Esophagus squamous epithelium (tissue), 5 donors: ENCODE measurements around the gene ZC3HAV1L. TPM values are rescaled to one million over a fixed set of nuclear protein-coding genes. Genes with fewer than 3 reads are reported as not detected.
"Not testable (repeated sequence)": the region's sequence is repeated elsewhere in the genome, so short reads cannot be mapped to it uniquely, and the experiment has no call there.

Experiments used
- DNase-seq: peaks from one replicate; lab custom pipeline; 2025; lab: John Stamatoyannopoulos, UW
- H3K27ac ChIP-seq, 4 donors: fragments of 200-600 bp; sonication (generic); one replicate each; pipeline ENCODE4 v1.5.1; 2016 to 2019; ENCODE audit warnings: mild to moderate bottlenecking in 1 of 4
- H3K27me3 ChIP-seq, 4 donors: fragments of 200-600 bp; sonication (generic); 1 replicate in 3 of 4; 2 replicates in 1 of 4; pipeline versions ENCODE4 v1.5.1 to v1.6.0; 2017 to 2021; ENCODE audit warnings: antibody characterized with exemption in 1 of 4
- H3K36me3 ChIP-seq, 3 donors: fragments of 200-600 bp; sonication (generic); one replicate each; pipeline ENCODE4 v1.5.1; 2016 to 2019
- H3K4me1 ChIP-seq, 3 donors: fragments of 200-600 bp; sonication (generic); one replicate each; pipeline ENCODE4 v1.5.1; 2017 to 2019
- H3K4me3 ChIP-seq, 4 donors: fragments of 200-600 bp; sonication (generic); 1 replicate in 3 of 4; 2 replicates in 1 of 4; pipeline ENCODE4 v1.5.1; 2016 to 2019; ENCODE audit warnings: mild to moderate bottlenecking in 2 of 4, moderate library complexity in 1 of 4
- H3K9me3 ChIP-seq, 3 donors: fragments of 200-600 bp; sonication (generic); one replicate each; pipeline ENCODE4 v1.5.1; 2016 to 2019
- CTCF ChIP-seq, 6 experiments: fragments of 450-650 bp in 4 of 6; fragments of 200-600 bp in 2 of 6; sonication (generic) in 2 of 6; IDR thresholded peaks; one replicate each; pipeline ENCODE4 v1.5.1; 2016 to 2019; ENCODE audit warnings: antibody characterized with exemption in 6 of 6, mild to moderate bottlenecking in 4 of 6, moderate library complexity in 4 of 6
- POLR2A ChIP-seq, 4 donors: fragments of 450-650 bp; IDR thresholded peaks; one replicate each; pipeline ENCODE4 v1.6.1; 2017; ENCODE audit warnings: antibody characterized with exemption in 4 of 4, mild to moderate bottlenecking in 4 of 4, moderate library complexity in 3 of 4
- WGBS, 2 donors: methylation state at CpG; one replicate each; pipeline ENCODE4 v1.1.5; 2018; 5-methylcytosine and 5-hydroxymethylcytosine counted together
- intact Hi-C: fragments of 100-400 bp; cut with DNase I; formaldehyde crosslinking; loops from one replicate; pipeline ENCODE4 v1.15.0; 2022
- total RNA-seq, 4 donors: library from RNA; depleted of rRNA; stranded (reverse); fragments of >200 nt; gene quantifications; one replicate each; pipeline ENCODE4 v1.1.0, GENCODE V29; 2016
- donor health status: DM: yes; HTN: yes; CAD: no.

The ZC3HAV1L gene
- total RNA-seq, 4 donors from 2014 or later, result 12.5 to 24.0 (median 14.9) TPM

- intact Hi-C loops, result no loop called here
- no peak for TF ChIP-seq POLR2A (IDR thresholded peaks at IDR 0.05)
- no peak for TF ChIP-seq CTCF (IDR thresholded peaks at IDR 0.05)
Measured at GRCh38 chr7:139033346-139034114, 2.3 kb downstream of the ZC3HAV1L start.

GRCh38 chr7:139032473-139032872 lies 3.4 kb downstream of the ZC3HAV1L start:
- no peak for TF ChIP-seq POLR2A (IDR thresholded peaks at IDR 0.05)
- no peak for TF ChIP-seq CTCF (IDR thresholded peaks at IDR 0.05)
- 86 to 89% methylated on average over 4 of the region's 4 CpGs for WGBS, 2 donors
- intact Hi-C loops, result no loop called here
- H3K4me1 ChIP-seq, result peaks cover 18 to 50% (median 25%) of the 10 kb centered on the region in 3 donors
- DNase-seq, result no peak
- H3K9me3 ChIP-seq, result no peaks in the 10 kb centered on the region
- H3K27me3 ChIP-seq, result no peaks in the 10 kb centered on the region
- H3K36me3 ChIP-seq, result peaks cover 0 to 60% (median 0%) of the 10 kb centered on the region in 3 donors
- H3K27ac ChIP-seq, result no peak overlapping the region
- no peak overlapping the region for H3K4me3 ChIP-seq

More at GRCh38 chr7:139033346-139034114, 2.3 kb downstream of the ZC3HAV1L start:
- no peaks in the 10 kb centered on the region for H3K27me3 ChIP-seq
- peaks cover 18 to 55% (median 25%) of the 10 kb centered on the region in 3 donors for H3K4me1 ChIP-seq
- H3K4me3 ChIP-seq, result no peak overlapping the region
- peaks cover 0 to 49% (median 0%) of the 10 kb centered on the region in 3 donors for H3K36me3 ChIP-seq
- H3K27ac ChIP-seq, result peak overlapping the region in 3 of 4 donors; percentile 20 to 92 (median 85)
- WGBS, 2 donors, result 49 to 56% methylated on average over 6 of the region's 6 CpGs
- no peaks in the 10 kb centered on the region for H3K9me3 ChIP-seq
- no peak for DNase-seq

GRCh38 chr7:139029353-139029752 lies 6.5 kb downstream of the ZC3HAV1L start:
- WGBS, 2 donors, result 88 to 96% methylated on average over 3 of the region's 3 CpGs
- no peak for TF ChIP-seq POLR2A (IDR thresholded peaks at IDR 0.05)
- no peak for TF ChIP-seq CTCF (IDR thresholded peaks at IDR 0.05)
- peaks cover 0 to 91% (median 0%) of the 10 kb centered on the region in 3 donors for H3K36me3 ChIP-seq
- DNase-seq, result no peak
- peaks cover under 1 to 19% (median 9%) of the 10 kb centered on the region in 3 donors for H3K4me1 ChIP-seq
- H3K4me3 ChIP-seq, result no peak overlapping the region
- intact Hi-C loops, result no loop called here
- H3K9me3 ChIP-seq, result no peaks in the 10 kb centered on the region
- no peaks in the 10 kb centered on the region for H3K27me3 ChIP-seq
- no peak overlapping the region for H3K27ac ChIP-seq

DNA sequence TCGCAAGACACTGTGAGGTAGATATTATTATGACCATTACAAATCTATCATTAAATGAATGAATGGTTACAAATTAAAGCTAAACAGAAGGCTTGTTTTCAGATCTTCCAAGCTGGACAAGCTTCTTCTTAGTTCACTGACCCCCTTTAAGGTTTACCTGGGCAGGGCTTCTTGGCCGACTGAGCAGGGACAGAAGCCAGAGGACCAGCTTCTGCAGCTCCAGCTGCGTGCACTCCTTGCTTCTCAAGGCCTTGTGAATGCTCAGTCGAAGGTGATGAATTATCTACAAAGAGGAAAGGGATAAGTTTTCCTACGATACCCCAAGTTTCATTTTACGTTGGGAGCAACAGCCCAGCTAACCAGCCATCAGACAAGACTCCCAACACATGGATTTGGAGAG lies 9.3 kb downstream of the ZC3HAV1L start:
- DNase-seq, result no peak
- TF ChIP-seq CTCF (IDR thresholded peaks at IDR 0.05), result no peak
- TF ChIP-seq POLR2A (IDR thresholded peaks at IDR 0.05), result no peak
- Histone ChIP-seq H3K4me1 (no peaks in the 10 kb centered on the region), H3K4me3 (no peak overlapping the region), H3K27ac (no peak overlapping the region), H3K36me3 (peaks cover 0 to 92% (median 0%) of the 10 kb centered on the region in 3 donors), H3K9me3 (no peaks in the 10 kb centered on the region), H3K27me3 (no peaks in the 10 kb centered on the region)
- intact Hi-C loops, result no loop called here
- 88 to 95% methylated on average over 5 to 6 of the region's 6 CpGs for WGBS, 2 donors

GRCh38 chr7:139025861-139026260 lies 10.0 kb downstream of the ZC3HAV1L start:
- H3K27ac ChIP-seq, intact Hi-C loops, H3K9me3 ChIP-seq, DNase-seq, H3K4me3 ChIP-seq, H3K27me3 ChIP-seq, H3K4me1 ChIP-seq: not testable (repeated sequence)
- WGBS, 2 donors, result 92% methylated on average over 5 of the region's 5 CpGs
- H3K36me3 ChIP-seq, result peaks cover 0 to 87% (median 0%) of the 10 kb centered on the region in 3 donors
